H1 (cell line): Measurements from ENCODE around the gene HAS3. TPM values are rescaled to one million over a fixed set of nuclear protein-coding genes. Genes with fewer than 3 reads are reported as not detected.
A peak's percentile ranks its signal among the peaks of the same experiment; 100 is the strongest.

Source experiments
- BCL11A ChIP-seq, 2 experiments: IDR thresholded peaks; one replicate each; pipeline ENCODE4 v1.6.1; 2011; ENCODE audit warnings: low read depth in 2 of 2, low read length in 2 of 2, mild to moderate bottlenecking in 2 of 2
- CHD7 ChIP-seq: fragments of 300-600 bp; sonication (generic); IDR thresholded peaks from 2 replicates; pipeline ENCODE4 v1.7.1; 2012; ENCODE audit warnings: low read length, moderate library complexity, mild to moderate bottlenecking, inconsistent platforms; ENCODE audit not compliant: insufficient replicate concordance
- CTBP2 ChIP-seq: IDR thresholded peaks from 2 replicates; pipeline ENCODE4 v1.7.0; 2011; ENCODE audit warnings: borderline replicate concordance, mild to moderate bottlenecking, moderate library complexity, mixed read lengths, low read length; ENCODE audit not compliant: insufficient read depth, insufficient read length
- EP300 ChIP-seq, 2 experiments: IDR thresholded peaks; 1 replicate in 1 of 2; 2 replicates in 1 of 2; pipeline ENCODE4 v1.6.1; 2011 to 2012; ENCODE audit warnings: low read depth in 2 of 2, low read length in 2 of 2, mild to moderate bottlenecking in 2 of 2, borderline replicate concordance in 1 of 2, inconsistent platforms in 1 of 2, moderate library complexity in 1 of 2
- HDAC2 ChIP-seq, 2 experiments: fragments of 300-600 bp in 1 of 2; sonication (generic) in 1 of 2; IDR thresholded peaks; 2 replicates each; pipeline ENCODE4 v1.6.1; 2011 to 2012; ENCODE audit warnings: low read depth in 2 of 2, low read length in 2 of 2, mild to moderate bottlenecking in 2 of 2, moderate library complexity in 2 of 2, borderline replicate concordance in 1 of 2, inconsistent platforms in 1 of 2
- HDAC6 ChIP-seq: IDR thresholded peaks from one replicate; pipeline ENCODE4 v1.7.1; 2012; ENCODE audit warnings: low read depth, mild to moderate bottlenecking, inconsistent platforms, low read length, moderate library complexity
- RAD21 ChIP-seq, 2 experiments: IDR thresholded peaks in 1 of 2; conservative IDR thresholded peaks in 1 of 2; 2 replicates each; pipeline ENCODE4 v1.6.1; 2011; ENCODE audit warnings: low read depth in 2 of 2, low read length in 2 of 2, improper control_type of control experiment in 1 of 2, inconsistent platforms in 1 of 2, mild to moderate bottlenecking in 1 of 2, moderate library complexity in 1 of 2
- SP1 ChIP-seq: IDR thresholded peaks from 2 replicates; pipeline ENCODE4 v1.6.1; 2011; ENCODE audit warnings: low read depth, low read length
- polyA plus RNA-seq, 7 experiments: library from polyadenylated mRNA; depleted of rRNA in 3 of 7; stranded (reverse) in 5 of 7; unstranded in 2 of 7; fragments of >200 nt in 5 of 7; fragments of 200-250 nt in 2 of 7; gene quantifications; 1 replicate in 5 of 7; 2 replicates in 1 of 7; 4 replicates in 1 of 7; pipeline versions ENCODE4 v1.2.1 to v1.2.3, GENCODE V29; 2011 to 2013; ENCODE audit warnings: missing spikeins in 2 of 7, mixed read lengths in 2 of 7
- total RNA-seq: library from RNA; stranded (reverse); fragmentation: NEBNext Ultra II Directional; extraction: Animal tissue kit (Norgen Biotek cat#: 25700); gene quantifications from 2 replicates; pipeline ENCODE4 v1.2.1, GENCODE V29; 2021

Gene HAS3
- total and polyA plus RNA-seq, 2 of the 8 experiments (the other 6 are each of a cell fraction or from before 2014, with no cell fraction given) = 32.1 to 69.6 TPM

- peak; percentile 34 to 61; a peak in 2 of 4 replicates for TF ChIP-seq HDAC2 (IDR thresholded peaks at IDR 0.05; ENCODE audit: borderline replicate concordance in 1 of 2, low read depth in 2 of 2, low read length in 2 of 2)
- TF ChIP-seq BCL11A (IDR thresholded peaks at IDR 0.05; ENCODE audit: low read depth in 2 of 2, low read length in 2 of 2) = no peak
- TF ChIP-seq SP1 = 0 out of 2 replicates have a peak, but pooled peaks have one; percentile 19
- peak; percentile 48 for TF ChIP-seq CHD7
- peak; percentile 65 to 76 for TF ChIP-seq RAD21 (IDR thresholded peaks at IDR 0.05 in 1 of 2, conservative IDR thresholded peaks at IDR 0.05 in 1 of 2; ENCODE audit: low read depth in 2 of 2, low read length in 2 of 2)
- TF ChIP-seq EP300 (IDR thresholded peaks at IDR 0.05; ENCODE audit: borderline replicate concordance in 1 of 2, low read depth in 2 of 2, low read length in 2 of 2) = no peak
- TF ChIP-seq CTBP2 = peak; percentile 74
- TF ChIP-seq HDAC6 = no peak
These were observed at the start of gene HAS3 (continued) for GRCh38 chr16:69105501-69106361.
